ENCODE results near the gene PARVB. TPM values are rescaled to one million over a fixed set of nuclear protein-coding genes. Genes with fewer than 3 reads are reported as not detected.
A peak's percentile ranks its signal among the peaks of the same experiment; 100 is the strongest.

PARVB gene
- total RNA-seq, 1 donor from 2014 or later: 12.7 TPM

DNA sequence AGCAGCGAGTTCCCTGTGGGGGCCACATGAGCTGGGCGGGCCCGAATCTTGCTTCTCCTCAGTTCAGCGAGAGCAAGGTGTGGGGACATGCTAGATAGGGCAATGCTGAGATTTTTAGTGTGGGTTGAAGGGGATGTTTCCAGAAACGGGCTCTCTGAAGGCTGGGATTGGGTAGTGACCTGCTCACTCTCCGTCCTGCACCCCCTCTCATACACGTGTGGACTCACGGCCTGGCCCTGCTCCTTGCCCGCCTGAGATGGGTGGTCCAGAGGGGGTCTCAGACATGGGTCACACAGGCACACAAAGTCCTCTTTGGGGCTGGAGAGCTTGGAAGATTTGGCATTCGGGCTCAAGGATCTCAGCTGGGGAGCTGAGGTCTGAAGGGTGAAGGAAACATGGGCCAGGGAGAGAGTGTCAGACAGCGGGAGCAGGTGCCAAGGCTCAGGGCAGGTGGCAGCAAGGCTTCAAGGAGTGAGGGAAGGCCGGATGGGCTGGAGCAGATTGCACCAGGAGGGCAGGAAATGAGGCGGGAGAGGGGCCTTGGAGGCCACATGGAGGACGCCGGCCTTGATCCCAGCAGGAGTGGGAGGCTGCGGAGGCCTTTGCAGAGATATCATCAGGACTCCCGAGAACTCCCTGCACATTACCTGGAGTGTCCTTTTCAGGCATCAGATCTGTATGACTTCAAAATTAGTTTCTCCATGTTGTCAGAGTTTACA is 74.1 kb downstream of the PARVB start:
- no peak overlapping the region for H3K9ac ChIP-seq
- H3K4me2 ChIP-seq: no peak overlapping the region
- no peaks in the 10 kb centered on the region for H3K4me1 ChIP-seq
- no peak overlapping the region for H3K4me3 Mint-ChIP-seq
- no peaks in the 10 kb centered on the region for H3K36me3 Mint-ChIP-seq
- no peaks in the 10 kb centered on the region for H3K9me3 ChIP-seq (ENCODE audit: low read depth)
- H3K27ac Mint-ChIP-seq: peak overlapping the region; percentile 63
- no peaks in the 10 kb centered on the region for H3K79me2 ChIP-seq (ENCODE audit: low read depth)
- H2AFZ ChIP-seq (replicated peaks): no peak overlapping the region
- H4K20me1 ChIP-seq (ENCODE audit: low read depth): no peaks in the 10 kb centered on the region
- H3F3A ChIP-seq (ENCODE audit: low read depth): no peaks in the 10 kb centered on the region
- peaks cover 4% of the 10 kb centered on the region for H3K9me3 Mint-ChIP-seq
- DNase-seq (ENCODE audit: low spot score): no peak
- peaks cover 6% of the 10 kb centered on the region for H3K27me3 Mint-ChIP-seq (ENCODE audit: insufficient read depth, low read depth)
- H3K4me3 ChIP-seq: no peak overlapping the region
- no peaks in the 10 kb centered on the region for H3K36me3 ChIP-seq
- TF ChIP-seq EZH2 (IDR thresholded peaks at IDR 0.05): no peak
- no peak for TF ChIP-seq EZH2phosphoT487 (IDR thresholded peaks at IDR 0.05)
- TF ChIP-seq, protein P1, sequence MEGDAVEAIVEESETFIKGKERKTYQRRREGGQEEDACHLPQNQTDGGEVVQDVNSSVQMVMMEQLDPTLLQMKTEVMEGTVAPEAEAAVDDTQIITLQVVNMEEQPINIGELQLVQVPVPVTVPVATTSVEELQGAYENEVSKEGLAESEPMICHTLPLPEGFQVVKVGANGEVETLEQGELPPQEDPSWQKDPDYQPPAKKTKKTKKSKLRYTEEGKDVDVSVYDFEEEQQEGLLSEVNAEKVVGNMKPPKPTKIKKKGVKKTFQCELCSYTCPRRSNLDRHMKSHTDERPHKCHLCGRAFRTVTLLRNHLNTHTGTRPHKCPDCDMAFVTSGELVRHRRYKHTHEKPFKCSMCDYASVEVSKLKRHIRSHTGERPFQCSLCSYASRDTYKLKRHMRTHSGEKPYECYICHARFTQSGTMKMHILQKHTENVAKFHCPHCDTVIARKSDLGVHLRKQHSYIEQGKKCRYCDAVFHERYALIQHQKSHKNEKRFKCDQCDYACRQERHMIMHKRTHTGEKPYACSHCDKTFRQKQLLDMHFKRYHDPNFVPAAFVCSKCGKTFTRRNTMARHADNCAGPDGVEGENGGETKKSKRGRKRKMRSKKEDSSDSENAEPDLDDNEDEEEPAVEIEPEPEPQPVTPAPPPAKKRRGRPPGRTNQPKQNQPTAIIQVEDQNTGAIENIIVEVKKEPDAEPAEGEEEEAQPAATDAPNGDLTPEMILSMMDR (IDR thresholded peaks at IDR 0.05): no peak
- H3K27me3 ChIP-seq: no peaks in the 10 kb centered on the region
- peaks cover 5% of the 10 kb centered on the region for H3K4me1 Mint-ChIP-seq
- H3K27ac ChIP-seq: no peak overlapping the region

DNA sequence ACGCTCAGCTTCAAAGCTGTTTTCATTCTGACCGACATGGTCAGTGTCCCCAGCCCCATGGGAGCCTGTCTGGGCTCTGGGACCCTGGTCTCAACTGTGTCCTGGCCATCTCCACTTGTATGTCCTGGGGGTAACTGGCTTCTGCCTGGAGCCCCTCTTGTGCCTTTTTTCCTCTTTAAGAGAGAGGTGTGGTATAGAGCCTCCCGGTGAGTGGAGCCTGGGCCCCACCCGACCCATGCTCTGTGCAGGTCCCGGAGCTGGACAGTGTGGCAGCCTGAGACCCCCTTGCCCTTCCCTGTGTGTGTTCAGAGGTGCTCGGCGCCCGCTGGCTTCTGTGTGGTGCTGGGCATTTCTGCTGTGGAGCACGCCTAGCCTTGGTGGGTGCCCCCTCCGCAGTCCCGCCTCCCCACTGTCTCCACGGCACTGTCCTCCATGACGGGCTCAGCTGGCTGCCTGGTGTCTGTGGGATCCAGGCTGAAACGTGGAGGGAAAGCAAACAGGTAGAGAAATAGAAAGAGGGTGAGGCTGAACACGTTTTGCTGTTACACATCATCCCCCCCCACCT is 74.9 kb downstream of the PARVB start:
- no peak for TF ChIP-seq EZH2 (IDR thresholded peaks at IDR 0.05)
- TF ChIP-seq EZH2phosphoT487 (IDR thresholded peaks at IDR 0.05): no peak
- TF ChIP-seq, protein P1 (IDR thresholded peaks at IDR 0.05): no peak
- no peak overlapping the region for H3K4me2 ChIP-seq
- H3K79me2 ChIP-seq (ENCODE audit: low read depth): no peaks in the 10 kb centered on the region

DNA sequence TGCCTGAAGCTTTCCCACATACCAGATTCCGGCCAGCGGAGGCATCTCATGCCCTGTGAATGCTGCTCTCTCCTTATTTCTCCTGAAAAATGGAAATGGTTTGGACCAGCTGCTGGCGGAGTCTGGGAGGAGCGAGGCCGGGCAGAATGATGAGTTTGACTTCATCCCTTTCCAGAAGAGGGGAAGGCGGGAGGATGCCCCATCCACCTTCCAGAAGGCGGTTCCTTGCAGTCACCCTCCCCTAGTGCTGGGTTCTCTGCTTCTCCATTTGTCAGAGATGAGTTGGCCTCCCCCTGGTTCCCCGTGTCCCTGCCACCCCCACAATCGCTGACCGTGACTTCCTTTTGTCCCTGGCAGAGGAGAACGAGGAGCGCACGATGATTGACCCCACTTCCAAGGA is 75.6 kb downstream of the PARVB start:
- no peaks in the 10 kb centered on the region for H3F3A ChIP-seq (ENCODE audit: low read depth)
- H3K36me3 ChIP-seq: no peaks in the 10 kb centered on the region
- H4K20me1 ChIP-seq (ENCODE audit: low read depth): no peaks in the 10 kb centered on the region
- no peak for DNase-seq (ENCODE audit: low spot score)
- no peaks in the 10 kb centered on the region for H3K9me3 ChIP-seq (ENCODE audit: low read depth)
- TF ChIP-seq EZH2 (IDR thresholded peaks at IDR 0.05) (no peak), EZH2phosphoT487 (IDR thresholded peaks at IDR 0.05) (no peak)
- TF ChIP-seq, protein P1 (IDR thresholded peaks at IDR 0.05): no peak
- no peak overlapping the region for H3K4me2 ChIP-seq
- H2AFZ ChIP-seq (replicated peaks): no peak overlapping the region
- H3K27ac Mint-ChIP-seq: peak overlapping the region; percentile 38
- no peaks in the 10 kb centered on the region for H3K4me1 ChIP-seq
- peaks cover 9% of the 10 kb centered on the region for H3K27me3 Mint-ChIP-seq (ENCODE audit: insufficient read depth, low read depth)
- H3K9me3 Mint-ChIP-seq: peaks cover 4% of the 10 kb centered on the region
- no peaks in the 10 kb centered on the region for H3K27me3 ChIP-seq
- no peak overlapping the region for H3K4me3 Mint-ChIP-seq
- no peak overlapping the region for H3K27ac ChIP-seq
- no peaks in the 10 kb centered on the region for H3K79me2 ChIP-seq (ENCODE audit: low read depth)
- H3K4me3 ChIP-seq: no peak overlapping the region
- H3K9ac ChIP-seq: no peak overlapping the region
- H3K36me3 Mint-ChIP-seq: no peaks in the 10 kb centered on the region
- H3K4me1 Mint-ChIP-seq: peaks cover 5% of the 10 kb centered on the region

More for the DNA sequence above, 74.9 kb downstream of the PARVB start:
- no peak for DNase-seq (ENCODE audit: low spot score)
- H3K27ac Mint-ChIP-seq: no peak overlapping the region
- H3K9me3 Mint-ChIP-seq: peaks cover 4% of the 10 kb centered on the region
- no peak overlapping the region for H3K27ac ChIP-seq
- no peaks in the 10 kb centered on the region for H3K9me3 ChIP-seq (ENCODE audit: low read depth)
- H4K20me1 ChIP-seq (ENCODE audit: low read depth): no peaks in the 10 kb centered on the region
- no peaks in the 10 kb centered on the region for H3K36me3 Mint-ChIP-seq
- H3K27me3 Mint-ChIP-seq (ENCODE audit: insufficient read depth, low read depth): peaks cover 9% of the 10 kb centered on the region
- H2AFZ ChIP-seq (replicated peaks): no peak overlapping the region
- no peaks in the 10 kb centered on the region for H3K4me1 ChIP-seq
- no peaks in the 10 kb centered on the region for H3K27me3 ChIP-seq
- peaks cover 5% of the 10 kb centered on the region for H3K4me1 Mint-ChIP-seq
- no peak overlapping the region for H3K4me3 ChIP-seq
- no peaks in the 10 kb centered on the region for H3F3A ChIP-seq (ENCODE audit: low read depth)
- H3K4me3 Mint-ChIP-seq: no peak overlapping the region
- no peak overlapping the region for H3K9ac ChIP-seq
- no peaks in the 10 kb centered on the region for H3K36me3 ChIP-seq

Measured in neural progenitor cell (in vitro differentiated cells).